Neutrophil (primary cell): ENCODE measurements around the gene RAX2.
"Not testable (repeated sequence)": the region's sequence is repeated elsewhere in the genome, so short reads cannot be mapped to it uniquely, and the experiment has no call there.

Experiments used
- H3K27ac ChIP-seq: fragments of 200-600 bp; sonication (generic); 2 replicates; pipeline ENCODE4 v1.5.1; 2016; ENCODE audit warnings: mild to moderate bottlenecking, moderate library complexity
- H3K27me3 ChIP-seq: fragments of 200-600 bp; sonication (generic); 2 replicates; pipeline ENCODE4 v1.6.0; 2016; ENCODE audit warnings: mild to moderate bottlenecking
- H3K36me3 ChIP-seq: fragments of 200-600 bp; sonication (generic); 2 replicates; pipeline ENCODE4 v1.5.1; 2017
- H3K4me1 ChIP-seq, 2 experiments: fragments of 200-600 bp in 1 of 2; sonication (generic) in 1 of 2; 1 replicate in 1 of 2; 2 replicates in 1 of 2; pipeline versions ENCODE4 v1.5.1 to v1.6.1; 2013 to 2016; ENCODE audit warnings: low read depth in 1 of 2, low read length in 1 of 2, mild to moderate bottlenecking in 1 of 2, moderate library complexity in 1 of 2; ENCODE audit not compliant: control insufficient read depth in 1 of 2, insufficient read depth in 1 of 2
- H3K4me3 ChIP-seq, 2 experiments: fragments of 200-600 bp in 1 of 2; sonication (generic) in 1 of 2; 1 replicate in 1 of 2; 2 replicates in 1 of 2; pipeline ENCODE4 v1.5.1; 2013 to 2016; ENCODE audit warnings: low read depth in 1 of 2, low read length in 1 of 2, mild to moderate bottlenecking in 1 of 2, moderate library complexity in 1 of 2
- H3K9me3 ChIP-seq: fragments of 200-600 bp; sonication (generic); 2 replicates; pipeline ENCODE4 v1.5.1; 2016
- CTCF ChIP-seq: fragments of 200-600 bp; sonication (generic); IDR thresholded peaks from 2 replicates; pipeline ENCODE4 v1.5.1; 2016; ENCODE audit warnings: antibody characterized with exemption

RAX2 gene

GRCh38 chr19:3768748-3769099, 3.3 kb downstream of the RAX2 start:
- TF ChIP-seq CTCF: no peak
- Histone ChIP-seq H3K9me3 (no peaks in the 10 kb centered on the region), H3K36me3 (peaks cover 25% of the 10 kb centered on the region), H3K27ac (no peak overlapping the region), H3K4me1 (peaks cover 6 to 9% of the 10 kb centered on the region in 2 experiments), H3K4me3 (no peak overlapping the region), H3K27me3 (no peaks in the 10 kb centered on the region)

GRCh38 chr19:3768015-3768747, 3.8 kb downstream of the RAX2 start:
- Histone ChIP-seq H3K27ac (no peak overlapping the region), H3K4me3 (no peak overlapping the region), H3K27me3 (no peaks in the 10 kb centered on the region), H3K36me3 (peaks cover 25% of the 10 kb centered on the region), H3K4me1 (peaks cover 10 to 14% of the 10 kb centered on the region in 2 experiments), H3K9me3 (no peaks in the 10 kb centered on the region)
- no peak for TF ChIP-seq CTCF

GRCh38 chr19:3767050-3767449, 5.0 kb downstream of the RAX2 start:
- TF ChIP-seq CTCF: no peak
- H3K27me3 ChIP-seq: no peaks in the 10 kb centered on the region
- peaks cover 25% of the 10 kb centered on the region for H3K36me3 ChIP-seq
- H3K4me1 ChIP-seq: peaks cover 13 to 22% of the 10 kb centered on the region in 2 experiments
- H3K27ac ChIP-seq: no peak overlapping the region
- no peak overlapping the region for H3K4me3 ChIP-seq
- no peaks in the 10 kb centered on the region for H3K9me3 ChIP-seq

- no peak for TF ChIP-seq CTCF
- Histone ChIP-seq H3K4me3 (no peak overlapping the region), H3K27ac (peak overlapping the region; percentile 38), H3K36me3 (peaks cover 25% of the 10 kb centered on the region), H3K4me1 (peaks cover 18 to 27% of the 10 kb centered on the region in 2 experiments), H3K9me3 (no peaks in the 10 kb centered on the region), H3K27me3 (no peaks in the 10 kb centered on the region)
Measured at GRCh38 chr19:3766520-3766919, 5.5 kb downstream of the RAX2 start.

GRCh38 chr19:3765757-3766156, 6.3 kb downstream of the RAX2 start:
- not testable (repeated sequence) for H3K27me3 ChIP-seq, H3K27ac ChIP-seq, H3K9me3 ChIP-seq, H3K4me3 ChIP-seq
- Histone ChIP-seq H3K4me1 (peaks cover 23 to 35% of the 10 kb centered on the region in 2 experiments), H3K36me3 (peaks cover 25% of the 10 kb centered on the region)

- peaks cover 25% of the 10 kb centered on the region for H3K36me3 ChIP-seq
- no peak for TF ChIP-seq CTCF
Measured at GRCh38 chr19:3765121-3765520, 6.9 kb downstream of the RAX2 start.

More at GRCh38 chr19:3765121-3765520, 6.9 kb downstream of the RAX2 start:
- no peaks in the 10 kb centered on the region for H3K9me3 ChIP-seq
- peaks cover 27 to 36% of the 10 kb centered on the region in 2 experiments for H3K4me1 ChIP-seq
- H3K27me3 ChIP-seq: no peaks in the 10 kb centered on the region
- no peak overlapping the region for H3K27ac ChIP-seq
- no peak overlapping the region for H3K4me3 ChIP-seq
